ENCODE measurements around the gene CIBAR2. TPM values are rescaled to one million over a fixed set of nuclear protein-coding genes. Genes with fewer than 3 reads are reported as not detected.

The CIBAR2 gene
- total RNA-seq, 1 experiment from 2014 or later = not detected

GRCh38 chr16:85150331-85150940 is 38.2 kb upstream of the CIBAR2 start:
- Histone ChIP-seq H3K18ac (ENCODE audit: insufficient read length, low read depth, low read length) (no peak overlapping the region), H2BK5ac (ENCODE audit: insufficient read length, low read length) (no peak overlapping the region), H3K4ac (ENCODE audit: low read depth, low read length) (no peak overlapping the region), H3K56ac (ENCODE audit: insufficient read length, low read depth, low read length) (no peak overlapping the region), H2BK120ac (ENCODE audit: low read depth, low read length, poor library complexity, severe bottlenecking) (no peak overlapping the region), H2BK12ac (ENCODE audit: insufficient read length, low read depth, low read length) (no peak overlapping the region), H3K9me3 (ENCODE audit: control insufficient read depth, low read depth, low read length) (no peaks in the 10 kb centered on the region), H3K79me2 (ENCODE audit: insufficient read depth, low read length) (no peaks in the 10 kb centered on the region), H2BK15ac (ENCODE audit: low read depth, low read length) (no peak overlapping the region), H3K23me2 (ENCODE audit: insufficient read length, low read depth, low read length, poor library complexity, severe bottlenecking) (no peaks in the 10 kb centered on the region), H2AK5ac (ENCODE audit: insufficient read length, low read length) (no peak overlapping the region), H3T11ph (ENCODE audit: low read length) (no peak overlapping the region), H3K4me1 (ENCODE audit: insufficient read depth, low read length) (no peaks in the 10 kb centered on the region), H3K27me3 (ENCODE audit: insufficient read depth, low read length) (no peaks in the 10 kb centered on the region), H3K27ac (ENCODE audit: insufficient read length, low read depth, low read length) (no peak overlapping the region), H4K20me1 (ENCODE audit: control insufficient read depth, insufficient read depth, insufficient read length) (no peaks in the 10 kb centered on the region), H2AFZ (ENCODE audit: low read length) (no peak overlapping the region), H4K5ac (ENCODE audit: insufficient read length, low read depth, low read length) (no peak overlapping the region), H3K79me1 (ENCODE audit: insufficient read depth, low read depth, low read length, poor library complexity, severe bottlenecking) (no peaks in the 10 kb centered on the region), H2BK20ac (ENCODE audit: low read depth, low read length, poor library complexity, severe bottlenecking) (no peak overlapping the region), H3K9ac (ENCODE audit: extremely low read depth, insufficient read length, low read length) (no peak overlapping the region), H4K91ac (ENCODE audit: insufficient read length, low read depth, low read length) (no peak overlapping the region), H3K4me2 (ENCODE audit: insufficient read depth, insufficient read length, low read length) (no peak overlapping the region), H3K14ac (ENCODE audit: insufficient read depth, low read length) (no peak overlapping the region), H4K8ac (replicated peaks; ENCODE audit: insufficient read length, low read depth, low read length) (no peak overlapping the region), H3K23ac (ENCODE audit: insufficient read length, low read depth, low read length) (no peak overlapping the region)
- H3K9me3 Mint-ChIP-seq = no peaks in the 10 kb centered on the region
- no peak for DNase-seq
- H3K27me3 Mint-ChIP-seq (ENCODE audit: low read depth) = peaks cover 4% of the 10 kb centered on the region; the same call in 1 of the 2 replicates
- H3K4me1 Mint-ChIP-seq = peaks cover 3 to 7% of the 10 kb centered on the region in 2 experiments; a peak in 2 of 4 replicates
- no peaks in the 10 kb centered on the region; a peak in 1 of 7 replicates for H3K36me3 Mint-ChIP-seq (ENCODE audit: insufficient read depth in 1 of 3, low read depth in 3 of 3)
- no peak overlapping the region for H3K4me3 Mint-ChIP-seq
- no peak for TF ChIP-seq CTCF (conservative IDR thresholded peaks at IDR 0.05)
- no CpG with 5 or more reads among the region's 9 CpGs for WGBS (ENCODE audit: extremely low coverage, insufficient read length, low lambda C conversion rate)
- H3K27ac Mint-ChIP-seq = no peak overlapping the region

Measured in H9 (cell line).